Esophagus muscularis mucosa (tissue), 4 donors: ENCODE results near the gene RPL37A.

ENCODE experiments used
- EP300 ChIP-seq: sonication (generic); formaldehyde crosslinking; IDR thresholded peaks from one replicate; pipeline ENCODE4 v1.6.1; 2017; ENCODE audit warnings: antibody characterized with exemption
- POLR2A ChIP-seq: fragments of 450-650 bp; IDR thresholded peaks from one replicate; pipeline ENCODE4 v1.6.1; 2017; ENCODE audit warnings: antibody characterized with exemption, moderate library complexity, mild to moderate bottlenecking, low read depth
- POLR2AphosphoS5 ChIP-seq, 2 donors: sonication (generic); formaldehyde crosslinking; IDR thresholded peaks; one replicate each; pipeline ENCODE4 v1.6.1; 2017; ENCODE audit warnings: antibody characterized with exemption in 2 of 2
- TF ChIP-seq, protein P1 (sequence below), 3 experiments: fragments of 200-600 bp in 2 of 3; fragments of 450-650 bp in 1 of 3; sonication (generic) in 2 of 3; IDR thresholded peaks; one replicate each; pipeline ENCODE4 v1.5.1; 2017 to 2019; ENCODE audit warnings: antibody characterized with exemption in 3 of 3, mild to moderate bottlenecking in 2 of 3, moderate library complexity in 1 of 3

DNA sequence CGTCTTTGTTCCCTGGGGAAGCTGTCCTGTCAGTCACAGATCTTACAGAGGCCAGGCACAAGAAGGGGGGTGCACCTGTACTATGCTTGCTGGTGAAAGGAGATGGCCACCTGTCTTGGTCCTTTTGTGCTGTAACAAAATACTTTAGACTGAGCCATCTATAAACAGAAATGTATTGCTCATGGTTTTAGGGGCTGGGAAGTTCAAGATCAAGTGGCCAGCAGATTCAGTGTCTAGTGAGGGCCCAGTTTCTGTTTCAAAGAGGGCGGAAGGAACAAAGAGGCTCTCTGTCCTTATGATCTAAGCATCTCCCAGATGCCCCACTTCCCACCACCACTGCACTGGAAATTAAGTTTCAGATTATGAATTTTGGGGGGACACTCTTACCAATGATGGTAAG lies 35.5 kb upstream of the RPL37A start:
- TF ChIP-seq, protein P1, sequence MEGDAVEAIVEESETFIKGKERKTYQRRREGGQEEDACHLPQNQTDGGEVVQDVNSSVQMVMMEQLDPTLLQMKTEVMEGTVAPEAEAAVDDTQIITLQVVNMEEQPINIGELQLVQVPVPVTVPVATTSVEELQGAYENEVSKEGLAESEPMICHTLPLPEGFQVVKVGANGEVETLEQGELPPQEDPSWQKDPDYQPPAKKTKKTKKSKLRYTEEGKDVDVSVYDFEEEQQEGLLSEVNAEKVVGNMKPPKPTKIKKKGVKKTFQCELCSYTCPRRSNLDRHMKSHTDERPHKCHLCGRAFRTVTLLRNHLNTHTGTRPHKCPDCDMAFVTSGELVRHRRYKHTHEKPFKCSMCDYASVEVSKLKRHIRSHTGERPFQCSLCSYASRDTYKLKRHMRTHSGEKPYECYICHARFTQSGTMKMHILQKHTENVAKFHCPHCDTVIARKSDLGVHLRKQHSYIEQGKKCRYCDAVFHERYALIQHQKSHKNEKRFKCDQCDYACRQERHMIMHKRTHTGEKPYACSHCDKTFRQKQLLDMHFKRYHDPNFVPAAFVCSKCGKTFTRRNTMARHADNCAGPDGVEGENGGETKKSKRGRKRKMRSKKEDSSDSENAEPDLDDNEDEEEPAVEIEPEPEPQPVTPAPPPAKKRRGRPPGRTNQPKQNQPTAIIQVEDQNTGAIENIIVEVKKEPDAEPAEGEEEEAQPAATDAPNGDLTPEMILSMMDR (IDR thresholded peaks at IDR 0.05) = no peak
- no peak for TF ChIP-seq POLR2AphosphoS5 (IDR thresholded peaks at IDR 0.05)
- TF ChIP-seq EP300 = no peak
- no peak for TF ChIP-seq POLR2A
